ENCODE data around the gene CABYR.

Gene CABYR

GRCh38 chr18:24115628-24116027 lies 23.2 kb upstream of the CABYR start:
- no peak overlapping the region for H3K27ac ChIP-seq
- TF ChIP-seq ZFX (IDR thresholded peaks at IDR 0.05) (no peak), CTCF (conservative IDR thresholded peaks at IDR 0.05) (no peak)

GRCh38 chr18:24118750-24119577 lies 19.9 kb upstream of the CABYR start:
- H3K27ac ChIP-seq, result no peak overlapping the region

GRCh38 chr18:24120676-24121075 lies 18.2 kb upstream of the CABYR start:
- TF ChIP-seq ZFX (IDR thresholded peaks at IDR 0.05) (no peak), CTCF (conservative IDR thresholded peaks at IDR 0.05) (no peak)
- H3K27ac ChIP-seq, result no peak overlapping the region

More at GRCh38 chr18:24118750-24119577, 19.9 kb upstream of the CABYR start:
- TF ChIP-seq CTCF (conservative IDR thresholded peaks at IDR 0.05) (peak; percentile 93), ZFX (IDR thresholded peaks at IDR 0.05) (no peak)

GRCh38 chr18:24121625-24122024 lies 17.2 kb upstream of the CABYR start:
- no peak overlapping the region for H3K27ac ChIP-seq
- TF ChIP-seq CTCF (conservative IDR thresholded peaks at IDR 0.05) (no peak), ZFX (IDR thresholded peaks at IDR 0.05) (no peak)

GRCh38 chr18:24126155-24126961 lies 12.5 kb upstream of the CABYR start:
- no peak overlapping the region for H3K27ac ChIP-seq
- TF ChIP-seq ZFX (IDR thresholded peaks at IDR 0.05), result no peak
- TF ChIP-seq CTCF (conservative IDR thresholded peaks at IDR 0.05), result no peak

- H3K27ac ChIP-seq, result no peak overlapping the region
- TF ChIP-seq ZFX (IDR thresholded peaks at IDR 0.05) (no peak), CTCF (conservative IDR thresholded peaks at IDR 0.05) (no peak)
Measured at GRCh38 chr18:24127735-24128134, 11.1 kb upstream of the CABYR start.

GRCh38 chr18:24128700-24129099 lies 10.2 kb upstream of the CABYR start:
- H3K27ac ChIP-seq, result no peak overlapping the region
- TF ChIP-seq CTCF (conservative IDR thresholded peaks at IDR 0.05), result no peak
- TF ChIP-seq ZFX (IDR thresholded peaks at IDR 0.05), result no peak
